Fibroblast of lung (primary cell): ENCODE measurements around the gene SMPD3. TPM values are rescaled to one million over a fixed set of nuclear protein-coding genes. Genes with fewer than 3 reads are reported as not detected.

Source experiments
- DNase-seq, 2 donors: peaks; one replicate each; pipeline versions ENCODE4 v3.0.0 to v3.0.0-alpha.2; 2010; ENCODE audit warnings: low read depth in 2 of 2
- H2AFZ ChIP-seq: 2 replicates; pipeline ENCODE4 v1.5.1; 2012; ENCODE audit warnings: low read length, control low read depth, inconsistent platforms
- H3K27ac ChIP-seq: 2 replicates; pipeline ENCODE4 v1.5.1; 2011; ENCODE audit warnings: low read length, control low read depth; ENCODE audit not compliant: insufficient read depth
- H3K27me3 ChIP-seq: 2 replicates; pipeline ENCODE4 v1.5.1; 2011; ENCODE audit warnings: mild to moderate bottlenecking, low read length; ENCODE audit not compliant: control insufficient read depth, insufficient read depth
- H3K36me3 ChIP-seq: 2 replicates; pipeline ENCODE4 v1.5.1; 2011; ENCODE audit warnings: low read length; ENCODE audit not compliant: control insufficient read depth, insufficient read depth
- H3K4me1 ChIP-seq: 2 replicates; pipeline ENCODE4 v1.5.1; 2011; ENCODE audit warnings: low read length; ENCODE audit not compliant: control insufficient read depth, insufficient read depth; ENCODE audit errors: extremely low read depth
- H3K4me2 ChIP-seq: 2 replicates; pipeline ENCODE4 v1.5.1; 2011; ENCODE audit warnings: low read length, control low read depth; ENCODE audit not compliant: insufficient read depth; ENCODE audit errors: extremely low read depth
- H3K4me3 ChIP-seq, 4 experiments: fragments of 200-600 bp in 1 of 4; sonication (generic) in 1 of 4; replicated peaks in 1 of 4; 2 replicates each; pipeline ENCODE4 v1.5.1; 2011 to 2016; ENCODE audit warnings: low read length in 4 of 4, low read depth in 3 of 4, mild to moderate bottlenecking in 3 of 4, control low read depth in 2 of 4, inconsistent platforms in 1 of 4, mixed read lengths in 1 of 4; ENCODE audit not compliant: insufficient read depth in 1 of 4; ENCODE audit errors: control extremely low read depth in 1 of 4
- H3K79me2 ChIP-seq: 2 replicates; pipeline ENCODE4 v1.5.1; 2012; ENCODE audit warnings: mild to moderate bottlenecking, low read length, inconsistent platforms; ENCODE audit not compliant: control insufficient read depth, insufficient read depth
- H3K9ac ChIP-seq: 2 replicates; pipeline ENCODE4 v1.5.1; 2011; ENCODE audit warnings: mild to moderate bottlenecking, low read length, control low read depth; ENCODE audit not compliant: insufficient read depth
- H3K9me3 ChIP-seq: 2 replicates; pipeline ENCODE4 v1.5.1; 2012; ENCODE audit warnings: low read depth, low read length; ENCODE audit not compliant: control insufficient read depth, insufficient read depth
- H4K20me1 ChIP-seq: 2 replicates; pipeline ENCODE4 v1.5.1; 2011; ENCODE audit warnings: low read length; ENCODE audit not compliant: control insufficient read depth, insufficient read depth; ENCODE audit errors: extremely low read depth
- EZH2 ChIP-seq: IDR thresholded peaks from 2 replicates; pipeline ENCODE4 v1.5.1; 2012; ENCODE audit warnings: low read length, control low read depth, mild to moderate bottlenecking; ENCODE audit errors: missing control alignments
- polyA plus RNA-seq, 2 donors: library from polyadenylated mRNA; depleted of rRNA in 1 of 2; stranded (reverse) in 1 of 2; unstranded in 1 of 2; fragments of >200 nt; gene quantifications; 2 replicates each; pipeline ENCODE4 v1.2.1, GENCODE V29; 2011 to 2012; ENCODE audit warnings: missing spikeins in 1 of 2
- total RNA-seq: library from RNA; depleted of rRNA; stranded (reverse); fragments of >200 nt; gene quantifications from 2 replicates; pipeline ENCODE4 v1.2.1, GENCODE V29; 2014
- TF ChIP-seq, protein P1 (sequence below), 2 donors: IDR thresholded peaks in 1 of 2; conservative IDR thresholded peaks in 1 of 2; 1 replicate in 1 of 2; 2 replicates in 1 of 2; pipeline ENCODE4 v1.5.1; 2011 to 2012; ENCODE audit warnings: low read length in 2 of 2, control low read depth in 1 of 2, inconsistent platforms in 1 of 2, low read depth in 1 of 2, mild to moderate bottlenecking in 1 of 2

SMPD3 gene
- total and polyA plus RNA-seq, 2 donors (not counting 1 experiment from before 2014, with no cell fraction given), result under 0.01 to 0.08 TPM

DNA sequence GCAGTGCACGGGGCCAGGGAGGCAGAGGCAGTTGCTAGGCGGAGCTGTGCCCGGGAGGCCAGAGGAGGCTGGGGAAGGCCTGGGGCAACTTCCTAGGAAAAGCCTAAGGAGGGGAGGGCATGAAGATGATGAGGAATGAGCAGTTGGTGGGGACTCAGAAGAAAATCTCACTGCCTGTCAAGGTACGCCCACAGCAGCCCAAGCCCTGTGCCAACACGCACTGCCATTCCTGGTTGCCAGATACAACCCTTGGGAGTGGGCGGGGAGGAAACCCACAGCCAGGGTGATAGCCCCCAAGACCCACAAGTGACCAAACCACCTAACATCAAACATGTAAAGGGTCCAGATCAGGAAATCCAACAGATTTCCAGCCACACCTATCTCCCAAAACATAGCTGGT lies 36.2 kb downstream of the SMPD3 start:
- no peak for TF ChIP-seq EZH2
- TF ChIP-seq, protein P1, sequence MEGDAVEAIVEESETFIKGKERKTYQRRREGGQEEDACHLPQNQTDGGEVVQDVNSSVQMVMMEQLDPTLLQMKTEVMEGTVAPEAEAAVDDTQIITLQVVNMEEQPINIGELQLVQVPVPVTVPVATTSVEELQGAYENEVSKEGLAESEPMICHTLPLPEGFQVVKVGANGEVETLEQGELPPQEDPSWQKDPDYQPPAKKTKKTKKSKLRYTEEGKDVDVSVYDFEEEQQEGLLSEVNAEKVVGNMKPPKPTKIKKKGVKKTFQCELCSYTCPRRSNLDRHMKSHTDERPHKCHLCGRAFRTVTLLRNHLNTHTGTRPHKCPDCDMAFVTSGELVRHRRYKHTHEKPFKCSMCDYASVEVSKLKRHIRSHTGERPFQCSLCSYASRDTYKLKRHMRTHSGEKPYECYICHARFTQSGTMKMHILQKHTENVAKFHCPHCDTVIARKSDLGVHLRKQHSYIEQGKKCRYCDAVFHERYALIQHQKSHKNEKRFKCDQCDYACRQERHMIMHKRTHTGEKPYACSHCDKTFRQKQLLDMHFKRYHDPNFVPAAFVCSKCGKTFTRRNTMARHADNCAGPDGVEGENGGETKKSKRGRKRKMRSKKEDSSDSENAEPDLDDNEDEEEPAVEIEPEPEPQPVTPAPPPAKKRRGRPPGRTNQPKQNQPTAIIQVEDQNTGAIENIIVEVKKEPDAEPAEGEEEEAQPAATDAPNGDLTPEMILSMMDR (conservative IDR thresholded peaks at IDR 0.05 in 1 of 2, IDR thresholded peaks at IDR 0.05 in 1 of 2; ENCODE audit: low read depth in 1 of 2, low read length in 2 of 2), result no peak
- Histone ChIP-seq H3K4me1 (no peaks in the 10 kb centered on the region), H3K9ac (no peak overlapping the region), H3K4me2 (no peak overlapping the region), H3K79me2 (no peaks in the 10 kb centered on the region), H3K36me3 (no peaks in the 10 kb centered on the region), H3K4me3 (no peak overlapping the region), H3K27ac (no peak overlapping the region), H2AFZ (no peak overlapping the region), H3K9me3 (no peaks in the 10 kb centered on the region), H4K20me1 (no peaks in the 10 kb centered on the region), H3K27me3 (peaks cover 11% of the 10 kb centered on the region)
- DNase-seq, result no peak

DNA sequence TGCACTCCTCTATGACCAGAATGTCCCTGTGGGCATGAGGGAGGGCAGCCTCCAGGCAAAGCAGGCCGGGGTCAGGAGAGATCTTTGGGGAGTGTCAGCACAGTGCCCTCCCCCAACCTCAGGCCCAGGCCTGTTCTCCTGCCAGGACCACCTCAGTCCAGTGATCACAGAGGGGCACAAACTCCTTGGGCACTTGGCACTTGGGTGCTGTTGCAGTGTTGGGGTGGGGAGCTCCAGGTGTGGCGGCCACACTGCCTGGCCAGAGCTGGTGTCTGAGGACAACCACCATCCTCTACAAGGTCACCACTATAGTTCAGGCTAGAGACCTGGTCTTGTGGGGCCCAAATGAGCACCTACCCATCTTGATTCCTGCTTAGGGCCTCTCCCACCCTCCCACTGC lies 37.2 kb downstream of the SMPD3 start:
- no peaks in the 10 kb centered on the region for H3K36me3 ChIP-seq
- H3K4me2 ChIP-seq, result no peak overlapping the region
- peaks cover 10% of the 10 kb centered on the region for H3K27me3 ChIP-seq
- H3K9ac ChIP-seq, result no peak overlapping the region
- H3K4me1 ChIP-seq, result no peaks in the 10 kb centered on the region
- H3K4me3 ChIP-seq, result no peak overlapping the region
- H4K20me1 ChIP-seq, result no peaks in the 10 kb centered on the region
- no peaks in the 10 kb centered on the region for H3K9me3 ChIP-seq
- no peaks in the 10 kb centered on the region for H3K79me2 ChIP-seq
- H2AFZ ChIP-seq, result no peak overlapping the region
- TF ChIP-seq EZH2, result no peak
- TF ChIP-seq, protein P1 (conservative IDR thresholded peaks at IDR 0.05 in 1 of 2, IDR thresholded peaks at IDR 0.05 in 1 of 2; ENCODE audit: low read depth in 1 of 2, low read length in 2 of 2), result no peak
- DNase-seq, result no peak
- no peak overlapping the region for H3K27ac ChIP-seq

DNA sequence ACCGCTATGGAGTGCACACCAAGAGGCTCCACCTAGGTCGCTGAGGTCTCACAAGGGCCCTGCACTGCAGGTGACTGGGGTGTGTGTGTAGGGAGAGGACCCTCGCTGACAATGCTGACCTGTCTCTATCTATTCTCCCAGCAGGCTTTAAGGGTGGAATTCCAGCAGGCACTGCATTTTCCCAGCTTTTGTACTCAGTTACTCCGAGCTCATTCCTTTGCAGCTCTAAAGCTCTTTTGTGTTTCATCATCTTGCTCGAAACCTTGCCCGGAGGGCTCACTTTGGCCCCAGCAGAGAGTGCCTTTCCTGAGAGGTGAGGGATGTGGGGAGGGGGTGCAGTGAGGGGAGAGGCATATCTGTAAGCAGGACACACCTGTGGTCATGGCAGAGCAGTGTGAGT lies 39.3 kb downstream of the SMPD3 start:
- TF ChIP-seq, protein P1 (conservative IDR thresholded peaks at IDR 0.05 in 1 of 2, IDR thresholded peaks at IDR 0.05 in 1 of 2; ENCODE audit: low read depth in 1 of 2, low read length in 2 of 2), result no peak
- no peak for TF ChIP-seq EZH2

More for the DNA sequence above, 39.3 kb downstream of the SMPD3 start:
- Histone ChIP-seq H2AFZ (no peak overlapping the region), H3K4me2 (no peak overlapping the region), H3K27ac (no peak overlapping the region), H3K9ac (no peak overlapping the region), H3K27me3 (peaks cover 8% of the 10 kb centered on the region), H3K4me3 (no peak overlapping the region), H3K9me3 (no peaks in the 10 kb centered on the region), H3K4me1 (no peaks in the 10 kb centered on the region), H4K20me1 (no peaks in the 10 kb centered on the region), H3K36me3 (no peaks in the 10 kb centered on the region), H3K79me2 (no peaks in the 10 kb centered on the region)
- no peak for DNase-seq
